GM12892 (cell line): ENCODE measurements around the gene AMBRA1.

Source experiments
- DNase-seq: peaks from one replicate; pipeline ENCODE4 v3.0.0; 2011; ENCODE audit not compliant: insufficient read length
- FAIRE-seq: peaks from 2 replicates; lab custom pipeline; 2011; peaks lifted over from hg19 to GRCh38; lab: Jason Lieb, UNC
- POLR2A ChIP-seq: IDR thresholded peaks from 2 replicates; pipeline ENCODE4 v1.6.1; 2011; ENCODE audit warnings: low read depth, low read length, control low read depth
- POLR2AphosphoS5 ChIP-seq: IDR thresholded peaks from 2 replicates; pipeline ENCODE4 v1.6.1; 2011; ENCODE audit warnings: low read depth, low read length, control low read depth
- TAF1 ChIP-seq: IDR thresholded peaks from 2 replicates; pipeline ENCODE4 v1.6.1; 2011; ENCODE audit warnings: low read depth, mild to moderate bottlenecking, control low read depth, low read length, borderline replicate concordance

The AMBRA1 gene

GRCh38 chr11:46603704-46604308 lies 10.0 kb upstream of the AMBRA1 start:
- FAIRE-seq (peak; percentile 36), DNase-seq (no peak)
- TF ChIP-seq TAF1 (no peak), POLR2A (no peak), POLR2AphosphoS5 (no peak)

GRCh38 chr11:46601129-46601528 lies 7.3 kb upstream of the AMBRA1 start:
- FAIRE-seq (no peak), DNase-seq (no peak)
- TF ChIP-seq POLR2A, result no peak
- TF ChIP-seq POLR2AphosphoS5, result no peak
- no peak for TF ChIP-seq TAF1

- TF ChIP-seq POLR2A (no peak), POLR2AphosphoS5 (no peak), TAF1 (no peak)
- FAIRE-seq, result no peak
Measured at GRCh38 chr11:46600194-46600960, 6.6 kb upstream of the AMBRA1 start.

GRCh38 chr11:46599340-46600193 lies 5.7 kb upstream of the AMBRA1 start:
- no peak for TF ChIP-seq POLR2AphosphoS5
- TF ChIP-seq TAF1, result no peak
- TF ChIP-seq POLR2A, result no peak
- FAIRE-seq (no peak), DNase-seq (no peak)

More at GRCh38 chr11:46600194-46600960, 6.6 kb upstream of the AMBRA1 start:
- DNase-seq, result no peak

GRCh38 chr11:46597609-46598219 lies 3.9 kb upstream of the AMBRA1 start:
- TF ChIP-seq TAF1, result no peak
- no peak for TF ChIP-seq POLR2A
- no peak for TF ChIP-seq POLR2AphosphoS5
- FAIRE-seq (no peak), DNase-seq (no peak)

- TF ChIP-seq TAF1 (no peak), POLR2AphosphoS5 (no peak), POLR2A (no peak)
- FAIRE-seq, result no peak
- DNase-seq, result no peak
Measured at GRCh38 chr11:46597155-46597554, 3.3 kb upstream of the AMBRA1 start.

- FAIRE-seq (no peak), DNase-seq (no peak)
- no peak for TF ChIP-seq TAF1
- no peak for TF ChIP-seq POLR2A
- TF ChIP-seq POLR2AphosphoS5, result no peak
Measured at GRCh38 chr11:46594785-46595184, 962 bp upstream of the AMBRA1 start.

- no peak for FAIRE-seq
- no peak for DNase-seq
- TF ChIP-seq POLR2A (no peak), TAF1 (no peak), POLR2AphosphoS5 (no peak)
Measured at GRCh38 chr11:46594374-46594700, 514 bp upstream of the AMBRA1 start.

- FAIRE-seq (no peak), DNase-seq (no peak)
- TF ChIP-seq POLR2A (no peak), POLR2AphosphoS5 (no peak), TAF1 (no peak)
Measured at GRCh38 chr11:46590740-46591605, 2.9 kb downstream of the AMBRA1 start.

GRCh38 chr11:46588915-46589314 lies 4.9 kb downstream of the AMBRA1 start:
- no peak for TF ChIP-seq TAF1
- no peak for TF ChIP-seq POLR2A
- no peak for TF ChIP-seq POLR2AphosphoS5
- no peak for FAIRE-seq

More at GRCh38 chr11:46588915-46589314, 4.9 kb downstream of the AMBRA1 start:
- no peak for DNase-seq
